ENCODE measurements around the gene SLC26A6. TPM values are rescaled to one million over a fixed set of nuclear protein-coding genes. Genes with fewer than 3 reads are reported as not detected.
A peak's percentile ranks its signal among the peaks of the same experiment; 100 is the strongest.

The SLC26A6 gene
- total and polyA plus RNA-seq, 10 of the 15 experiments (the other 5 are each of a cell fraction or from before 2014, with no cell fraction given) = 2.1 to 24.9 (median 13.3) TPM

GRCh38 chr3:48655606-48656005 lies 20.3 kb upstream of the SLC26A6 start:
- POLR2A ChIA-PET = no interaction called here
- intact Hi-C loops (cut with micrococcal nuclease; ENCODE audit: unreplicated experiment) = no loop called here
- H3K27ac ChIP-seq (ENCODE audit: control insufficient read depth, insufficient read depth) = no peak overlapping the region

More at GRCh38 chr3:48655606-48656005, 20.3 kb upstream of the SLC26A6 start:
- no TSS peak for BruUV-seq (replicated peaks)
- Histone ChIP-seq H3K4me1 (ENCODE audit: control insufficient read depth, insufficient read depth, low read length) (0 out of 2 replicates have a peak, but pooled peaks cover 3% of the 10 kb centered on the region), H3K27me3 (replicated peaks in 1 of 2; ENCODE audit: control insufficient read depth in 2 of 2, insufficient read depth in 2 of 2, low read length in 1 of 2) (peaks cover 0 to 2% of the 10 kb centered on the region in 2 experiments; a peak in 1 of 4 replicates), H3K4me3 (peak overlapping the region; percentile 61; the same call in 1 of the 2 replicates), H3K9me3 (replicated peaks; ENCODE audit: control insufficient read depth, insufficient read depth, low read length) (no peaks in the 10 kb centered on the region; the same call in 2 of the 3 replicates), H3K4me2 (ENCODE audit: control insufficient read depth, insufficient read depth) (peak overlapping the region; percentile 54; the same call in 1 of the 2 replicates), H3K79me2 (ENCODE audit: control insufficient read depth, insufficient read depth, low read length) (no peaks in the 10 kb centered on the region), H3K36me3 (ENCODE audit: control insufficient read depth in 2 of 2, insufficient read depth in 2 of 2, low read length in 1 of 2) (no peaks in the 10 kb centered on the region), H2AFZ (ENCODE audit: control insufficient read depth, low read depth, low read length) (0 out of 2 replicates have a peak overlapping the region, but pooled peaks have one; percentile 1), H4K20me1 (ENCODE audit: control insufficient read depth, insufficient read depth) (no peaks in the 10 kb centered on the region; the same call in 1 of the 2 replicates), H3K9ac (ENCODE audit: control insufficient read depth, insufficient read depth, low read length) (no peak overlapping the region)
- DNase-seq (ENCODE audit: low read depth, low spot score) (no peak), FAIRE-seq (no peak), ATAC-seq (peak; percentile 17; the same call in 2 of the 3 replicates)
- 16% methylated on average over 14 of the region's 30 CpGs for WGBS (ENCODE audit: insufficient coverage, insufficient replicate concordance, low lambda C conversion rate, missing lambda C conversion rate)
- SMC1A ChIA-PET (ENCODE audit: uncharacterized antibody, unreplicated experiment) = no interaction called here
- TF ChIP-seq, protein P1, sequence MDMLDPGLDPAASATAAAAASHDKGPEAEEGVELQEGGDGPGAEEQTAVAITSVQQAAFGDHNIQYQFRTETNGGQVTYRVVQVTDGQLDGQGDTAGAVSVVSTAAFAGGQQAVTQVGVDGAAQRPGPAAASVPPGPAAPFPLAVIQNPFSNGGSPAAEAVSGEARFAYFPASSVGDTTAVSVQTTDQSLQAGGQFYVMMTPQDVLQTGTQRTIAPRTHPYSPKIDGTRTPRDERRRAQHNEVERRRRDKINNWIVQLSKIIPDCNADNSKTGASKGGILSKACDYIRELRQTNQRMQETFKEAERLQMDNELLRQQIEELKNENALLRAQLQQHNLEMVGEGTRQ (IDR thresholded peaks at IDR 0.05; ENCODE audit: borderline replicate concordance, low read depth, low read length) = no peak
- TF ChIP-seq, protein P2, sequence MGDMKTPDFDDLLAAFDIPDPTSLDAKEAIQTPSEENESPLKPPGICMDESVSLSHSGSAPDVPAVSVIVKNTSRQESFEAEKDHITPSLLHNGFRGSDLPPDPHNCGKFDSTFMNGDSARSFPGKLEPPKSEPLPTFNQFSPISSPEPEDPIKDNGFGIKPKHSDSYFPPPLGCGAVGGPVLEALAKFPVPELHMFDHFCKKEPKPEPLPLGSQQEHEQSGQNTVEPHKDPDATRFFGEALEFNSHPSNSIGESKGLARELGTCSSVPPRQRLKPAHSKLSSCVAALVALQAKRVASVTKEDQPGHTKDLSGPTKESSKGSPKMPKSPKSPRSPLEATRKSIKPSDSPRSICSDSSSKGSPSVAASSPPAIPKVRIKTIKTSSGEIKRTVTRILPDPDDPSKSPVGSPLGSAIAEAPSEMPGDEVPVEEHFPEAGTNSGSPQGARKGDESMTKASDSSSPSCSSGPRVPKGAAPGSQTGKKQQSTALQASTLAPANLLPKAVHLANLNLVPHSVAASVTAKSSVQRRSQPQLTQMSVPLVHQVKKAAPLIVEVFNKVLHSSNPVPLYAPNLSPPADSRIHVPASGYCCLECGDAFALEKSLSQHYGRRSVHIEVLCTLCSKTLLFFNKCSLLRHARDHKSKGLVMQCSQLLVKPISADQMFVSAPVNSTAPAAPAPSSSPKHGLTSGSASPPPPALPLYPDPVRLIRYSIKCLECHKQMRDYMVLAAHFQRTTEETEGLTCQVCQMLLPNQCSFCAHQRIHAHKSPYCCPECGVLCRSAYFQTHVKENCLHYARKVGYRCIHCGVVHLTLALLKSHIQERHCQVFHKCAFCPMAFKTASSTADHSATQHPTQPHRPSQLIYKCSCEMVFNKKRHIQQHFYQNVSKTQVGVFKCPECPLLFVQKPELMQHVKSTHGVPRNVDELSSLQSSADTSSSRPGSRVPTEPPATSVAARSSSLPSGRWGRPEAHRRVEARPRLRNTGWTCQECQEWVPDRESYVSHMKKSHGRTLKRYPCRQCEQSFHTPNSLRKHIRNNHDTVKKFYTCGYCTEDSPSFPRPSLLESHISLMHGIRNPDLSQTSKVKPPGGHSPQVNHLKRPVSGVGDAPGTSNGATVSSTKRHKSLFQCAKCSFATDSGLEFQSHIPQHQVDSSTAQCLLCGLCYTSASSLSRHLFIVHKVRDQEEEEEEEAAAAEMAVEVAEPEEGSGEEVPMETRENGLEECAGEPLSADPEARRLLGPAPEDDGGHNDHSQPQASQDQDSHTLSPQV (IDR thresholded peaks at IDR 0.05) = no peak
- TF ChIP-seq EGR1 (IDR thresholded peaks at IDR 0.05; ENCODE audit: borderline replicate concordance in 1 of 2, low read depth in 2 of 2, low read length in 2 of 2) (0 out of 3 replicates have a peak, but pooled peaks of 1 of the 2 experiments have one; percentile 22), SIX5 (IDR thresholded peaks at IDR 0.05; ENCODE audit: low read depth, low read length, severe bottlenecking) (no peak)
- TF ChIP-seq, protein P3, sequence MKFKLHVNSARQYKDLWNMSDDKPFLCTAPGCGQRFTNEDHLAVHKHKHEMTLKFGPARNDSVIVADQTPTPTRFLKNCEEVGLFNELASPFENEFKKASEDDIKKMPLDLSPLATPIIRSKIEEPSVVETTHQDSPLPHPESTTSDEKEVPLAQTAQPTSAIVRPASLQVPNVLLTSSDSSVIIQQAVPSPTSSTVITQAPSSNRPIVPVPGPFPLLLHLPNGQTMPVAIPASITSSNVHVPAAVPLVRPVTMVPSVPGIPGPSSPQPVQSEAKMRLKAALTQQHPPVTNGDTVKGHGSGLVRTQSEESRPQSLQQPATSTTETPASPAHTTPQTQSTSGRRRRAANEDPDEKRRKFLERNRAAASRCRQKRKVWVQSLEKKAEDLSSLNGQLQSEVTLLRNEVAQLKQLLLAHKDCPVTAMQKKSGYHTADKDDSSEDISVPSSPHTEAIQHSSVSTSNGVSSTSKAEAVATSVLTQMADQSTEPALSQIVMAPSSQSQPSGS (IDR thresholded peaks at IDR 0.05; ENCODE audit: low read length) = no peak
- CTCF ChIA-PET = interaction anchor here (0.6 to 1.8 kb wide), 3 partner anchors 29 to 31 kb away, joined by 4 read pairs; no protein-coding TSS in a partner anchor
- RAD21 ChIA-PET (ENCODE audit: unreplicated experiment) = no interaction called here
- in situ Hi-C loops (cut with MboI) = no loop called here
